K562 (cell line): ENCODE measurements around the gene MLLT1. TPM values are rescaled to one million over a fixed set of nuclear protein-coding genes. Genes with fewer than 3 reads are reported as not detected.

Experiments used
- ATAC-seq: fragments of 200-7000 bp; cut with Tn5 transposase; 3 replicates; pipeline ENCODE4 v1.9.1; 2020; ENCODE audit warnings: moderate library complexity
- BruUV-seq: library from RNA; stranded (reverse); fragments of 400-500 nt; replicated peaks from 2 replicates; lab custom pipeline; 2021; lab: Mats Ljungman, UMichigan
- CTCF ChIA-PET: fragments of 300-600 bp; formaldehyde crosslinking; extraction: SDS; loops from one replicate; lab custom pipeline; 2021; ENCODE audit warnings: low intra/inter-chr PET ratio; lab: Yijun Ruan, JAX
- POLR2A ChIA-PET: fragments of 300-600, 350-650 bp; sonication (Branson Sonifier 250); formaldehyde crosslinking; extraction: SDS; loops from one replicate; lab custom pipeline; 2021; ENCODE audit warnings: antibody characterized with exemption, inconsistent platforms; lab: Yijun Ruan, JAX
- DNase-seq, 4 experiments: peaks; one replicate each; pipeline versions ENCODE4 v3.0.0 to v3.0.0-alpha.2; 2011 to 2018; ENCODE audit warnings: low spot score in 3 of 4, mixed read lengths in 3 of 4; ENCODE audit errors: extremely low read depth in 1 of 4
- FAIRE-seq: peaks from 2 replicates; lab custom pipeline; 2011; peaks lifted over from hg19 to GRCh38; lab: Jason Lieb, UNC
- H2AFZ ChIP-seq: 2 replicates; pipeline ENCODE4 v1.6.0; 2011; ENCODE audit warnings: low read depth, low read length, control low read depth, inconsistent platforms
- H3K27ac ChIP-seq: fragments of 200-600 bp; 3 replicates; pipeline ENCODE4 v1.8.0; 2011; ENCODE audit warnings: low read depth, mild to moderate bottlenecking, control low read depth, inconsistent platforms, low read length, moderate library complexity, mixed read lengths; ENCODE audit errors: extremely low read depth
- H3K27me3 ChIP-seq, 2 experiments: fragments of 300-600 bp in 1 of 2; 2 replicates in 1 of 2; 3 replicates in 1 of 2; pipeline versions ENCODE4 v1.6.0 to v1.8.0; 2011; ENCODE audit warnings: inconsistent platforms in 2 of 2, low read length in 2 of 2, mild to moderate bottlenecking in 1 of 2, mixed read lengths in 1 of 2, moderate library complexity in 1 of 2; ENCODE audit not compliant: control insufficient read depth in 2 of 2, insufficient read depth in 2 of 2
- H3K36me3 ChIP-seq: fragments of 300-600 bp; 3 replicates; pipeline ENCODE4 v1.8.0; 2011; ENCODE audit warnings: mild to moderate bottlenecking, low read length, inconsistent platforms; ENCODE audit not compliant: control insufficient read depth, insufficient read depth
- H3K4me1 ChIP-seq, 2 experiments: fragments of 200-600 bp in 1 of 2; replicated peaks in 1 of 2; 2 replicates in 1 of 2; 3 replicates in 1 of 2; pipeline versions ENCODE4 v1.5.1 to v1.8.0; 2011; ENCODE audit warnings: inconsistent platforms in 2 of 2, low read length in 2 of 2, mild to moderate bottlenecking in 1 of 2, mixed read lengths in 1 of 2, moderate library complexity in 1 of 2; ENCODE audit not compliant: control insufficient read depth in 2 of 2, insufficient read depth in 2 of 2
- H3K4me2 ChIP-seq: 2 replicates; pipeline ENCODE4 v1.6.1; 2011; ENCODE audit warnings: low read length, control low read depth, inconsistent platforms, mixed read lengths; ENCODE audit not compliant: insufficient read depth
- H3K4me3 ChIP-seq: fragments of 200-600 bp; sonication (generic), shearing (Covaris generic); 2 replicates; pipeline ENCODE4 v1.5.1; 2016; ENCODE audit warnings: control low read depth, inconsistent platforms
- H3K79me2 ChIP-seq: fragments of 200-600 bp; 3 replicates; pipeline ENCODE4 v1.8.0; 2011; ENCODE audit warnings: low read length, inconsistent platforms; ENCODE audit not compliant: control insufficient read depth, insufficient read depth
- H3K9ac ChIP-seq, 2 experiments: 2 replicates each; pipeline versions ENCODE4 v1.6.0 to v1.6.1; 2011; ENCODE audit warnings: low read depth in 2 of 2, low read length in 2 of 2, control low read depth in 1 of 2, inconsistent platforms in 1 of 2, mild to moderate bottlenecking in 1 of 2, mixed read lengths in 1 of 2; ENCODE audit not compliant: insufficient read depth in 1 of 2
- H3K9me1 ChIP-seq: one replicate; pipeline ENCODE4 v1.6.0; 2011; ENCODE audit warnings: inconsistent platforms, mild to moderate bottlenecking, low read length, moderate library complexity; ENCODE audit not compliant: control insufficient read depth, insufficient read depth
- H3K9me3 ChIP-seq: replicated peaks from 2 replicates; pipeline ENCODE4 v1.5.1; 2011; ENCODE audit warnings: low read depth, low read length, inconsistent platforms; ENCODE audit not compliant: control insufficient read depth, insufficient read depth
- H4K20me1 ChIP-seq: replicated peaks from 2 replicates; pipeline ENCODE4 v1.6.1; 2011; ENCODE audit warnings: low read length, inconsistent platforms, mixed read lengths; ENCODE audit not compliant: control insufficient read depth, insufficient read depth
- MEF2A ChIP-seq: IDR thresholded peaks from 2 replicates; pipeline ENCODE4 v1.6.1; 2011; ENCODE audit warnings: low read depth, mild to moderate bottlenecking, low read length, moderate library complexity; ENCODE audit not compliant: control insufficient read depth
- NFE2 ChIP-seq: IDR thresholded peaks from 2 replicates; pipeline ENCODE4 v1.6.1; 2014; ENCODE audit warnings: antibody characterized with exemption, low read depth
- PML ChIP-seq: IDR thresholded peaks from 2 replicates; pipeline ENCODE4 v1.6.1; 2012; ENCODE audit warnings: low read length, inconsistent platforms
- WHSC1 ChIP-seq: IDR thresholded peaks from one replicate; pipeline ENCODE4 v1.6.1; 2012; ENCODE audit warnings: low read length, control low read depth, inconsistent platforms
- WGBS: fragments of 100-300 bp; shearing (Covaris generic); methylation state at CpG from one replicate; pipeline ENCODE4 v1.1.6; 2016; ENCODE audit warnings: low coverage, mixed read lengths; ENCODE audit not compliant: insufficient coverage; ENCODE audit errors: missing lambda C conversion rate; 5-methylcytosine and 5-hydroxymethylcytosine counted together
- in situ Hi-C: fragments of 300-500 bp; cut with MboI; formaldehyde crosslinking; loops from 4 replicates; pipeline ENCODE4 v1.15.0; 2018; ENCODE audit warnings: inconsistent platforms, mixed read lengths
- intact Hi-C: fragments of 100-400 bp; cut with micrococcal nuclease; formaldehyde crosslinking; loops from 2 replicates; pipeline ENCODE4 v1.14.2; 2022
- polyA plus RNA-seq, 8 experiments: library from polyadenylated mRNA; depleted of rRNA in 4 of 8; stranded (reverse) in 5 of 8; unstranded in 3 of 8; fragments of >200 nt; fragmentation: Nextera tagmentation in 2 of 8; fragmentation: Illumina TruSeq in 1 of 8; extraction: Ambion mirVana in 2 of 8; extraction: Trizol in 1 of 8; gene quantifications; 2 replicates each; pipeline versions ENCODE4 v1.2.1 to v1.2.3, GENCODE V29; 2011 to 2014; ENCODE audit warnings: inconsistent platforms in 1 of 8, missing spikeins in 1 of 8
- total RNA-seq, 7 experiments: library from RNA; depleted of rRNA in 6 of 7; stranded (reverse); fragments of >200 nt in 6 of 7; fragmentation: Illumina TruSeq in 2 of 7; extraction: Trizol in 2 of 7; gene quantifications; 2 replicates each; pipeline versions ENCODE4 v1.2.1 to v1.2.3, GENCODE V29; 2011 to 2021; ENCODE audit warnings: low replicate concordance in 1 of 7
- TF ChIP-seq, protein P1 (sequence below): fragments of 450-650 bp; formaldehyde crosslinking; IDR thresholded peaks from 2 replicates; pipeline ENCODE4 v1.4.0; 2022; ENCODE audit warnings: mild to moderate bottlenecking, moderate library complexity
- TF ChIP-seq, protein P2 (sequence below): fragments of 250-450 bp; sonication (Bioruptor Pico); IDR thresholded peaks from 2 replicates; pipeline ENCODE4 v1.5.0; 2021; ENCODE audit warnings: mild to moderate bottlenecking, moderate library complexity
- TF ChIP-seq, protein P3 (sequence below): fragments of 250-450 bp; sonication (Bioruptor Pico); IDR thresholded peaks from 2 replicates; pipeline ENCODE4 v1.5.1; 2021; ENCODE audit warnings: mild to moderate bottlenecking

MLLT1 gene
- total and polyA plus RNA-seq, 9 of the 15 experiments (the other 6 are each of a cell fraction or from before 2014, with no cell fraction given), result 0.23 to 63.5 (median 15.4) TPM

DNA sequence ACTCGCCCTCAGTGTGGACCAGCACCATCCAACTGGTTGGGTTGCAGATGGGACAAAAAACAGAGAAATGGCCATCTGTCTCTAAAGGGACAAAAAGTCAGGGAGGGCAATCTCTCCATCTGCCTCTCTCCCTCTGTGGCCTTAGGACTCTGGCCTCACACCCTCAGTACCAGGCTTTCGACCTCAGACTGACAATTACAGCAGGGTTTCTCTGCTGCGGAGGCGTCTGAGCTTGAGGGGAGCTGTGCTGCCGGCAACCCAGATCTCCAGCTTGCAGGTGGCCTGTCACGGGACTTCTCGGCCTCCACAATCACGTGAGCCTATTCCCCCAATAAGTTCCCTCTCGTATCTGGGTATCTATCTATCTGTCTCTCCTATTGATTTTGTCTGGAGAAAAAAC lies 27.7 kb downstream of the MLLT1 start:
- intact Hi-C loops (no loop called here), in situ Hi-C loops (no loop called here)
- ATAC-seq (no peak), FAIRE-seq (no peak), DNase-seq (no peak)
- Histone ChIP-seq H4K20me1 (no peaks in the 10 kb centered on the region; the same call in 1 of the 2 replicates), H3K4me1 (0 out of 5 replicates have a peak, but pooled peaks cover 0 to 3% of the 10 kb centered on the region in 2 experiments), H3K4me3 (no peak overlapping the region), H3K27me3 (no peaks in the 10 kb centered on the region), H3K4me2 (no peak overlapping the region), H3K79me2 (peaks cover 84% of the 10 kb centered on the region), H3K9me3 (no peaks in the 10 kb centered on the region), H3K9me1 (peaks cover 3% of the 10 kb centered on the region), H3K9ac (peak overlapping the region in 1 of 2 experiments; percentile 1; a peak in 1 of 4 replicates), H2AFZ (no peak overlapping the region), H3K27ac (no peak overlapping the region), H3K36me3 (peaks cover 42% of the 10 kb centered on the region; the same call in 2 of the 3 replicates)
- POLR2A ChIA-PET, result no interaction called here
- CTCF ChIA-PET, result no interaction called here
- BruUV-seq, result no TSS peak
- WGBS, result 89% methylated on average over 8 of the region's 9 CpGs
- TF ChIP-seq, protein P1, sequence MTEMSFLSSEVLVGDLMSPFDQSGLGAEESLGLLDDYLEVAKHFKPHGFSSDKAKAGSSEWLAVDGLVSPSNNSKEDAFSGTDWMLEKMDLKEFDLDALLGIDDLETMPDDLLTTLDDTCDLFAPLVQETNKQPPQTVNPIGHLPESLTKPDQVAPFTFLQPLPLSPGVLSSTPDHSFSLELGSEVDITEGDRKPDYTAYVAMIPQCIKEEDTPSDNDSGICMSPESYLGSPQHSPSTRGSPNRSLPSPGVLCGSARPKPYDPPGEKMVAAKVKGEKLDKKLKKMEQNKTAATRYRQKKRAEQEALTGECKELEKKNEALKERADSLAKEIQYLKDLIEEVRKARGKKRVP (CRISPR knock-in tag), result no peak
- TF ChIP-seq PML (no peak), WHSC1 (no peak), NFE2 (no peak), MEF2A (no peak)
- TF ChIP-seq, protein P2, sequence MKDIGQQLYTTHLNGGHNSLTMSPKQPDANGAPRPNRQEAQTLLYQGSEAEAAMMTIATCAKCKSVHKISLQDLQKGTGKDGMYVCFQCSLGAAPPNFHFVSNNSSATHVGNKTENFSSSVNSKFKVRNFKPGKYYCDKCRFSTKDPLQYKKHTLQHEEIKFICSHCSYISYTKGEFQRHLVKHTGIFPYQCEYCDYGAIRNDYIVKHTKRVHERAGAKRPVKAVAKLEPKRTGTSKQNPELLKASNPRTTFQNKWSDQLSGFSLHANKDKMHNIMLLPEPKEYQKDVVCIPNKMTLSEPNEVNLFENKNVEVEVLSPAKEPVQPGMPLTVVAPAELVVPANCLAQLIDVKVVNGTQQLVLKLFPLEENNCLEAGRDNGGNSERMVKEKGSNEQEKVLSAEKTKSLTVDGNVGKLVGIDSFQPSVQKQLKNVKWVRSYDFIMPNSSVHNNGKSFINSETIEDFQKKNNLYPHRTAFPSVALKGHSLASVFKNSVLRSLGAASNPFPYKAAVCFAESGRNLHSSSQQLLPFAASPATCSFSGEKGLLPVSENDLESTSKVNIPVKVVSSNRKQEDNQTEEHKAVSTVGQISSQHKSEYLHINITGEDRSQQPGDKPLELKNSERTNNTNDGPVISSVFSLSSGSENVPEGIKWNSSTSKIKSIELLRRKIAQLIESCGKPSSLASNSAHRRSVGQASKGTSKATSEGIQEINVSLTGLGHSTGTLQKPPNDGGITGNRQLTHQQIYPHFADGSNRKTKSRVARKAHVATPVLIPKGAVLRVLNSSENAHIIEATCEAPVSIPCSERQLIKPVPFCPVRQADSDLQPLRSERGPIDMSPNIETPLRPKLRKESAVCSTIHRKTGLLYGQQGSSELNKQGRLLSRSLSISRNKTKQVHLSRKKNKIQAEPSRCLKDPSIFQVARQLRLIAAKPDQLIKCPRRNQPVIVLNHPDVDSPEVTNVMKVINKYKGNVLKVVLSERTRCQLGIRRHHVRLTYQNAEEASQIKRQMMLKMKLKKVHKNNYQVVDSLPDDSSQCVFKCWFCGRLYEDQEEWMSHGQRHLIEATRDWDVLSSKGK (CRISPR knock-in tag), result no peak
- TF ChIP-seq, protein P3, sequence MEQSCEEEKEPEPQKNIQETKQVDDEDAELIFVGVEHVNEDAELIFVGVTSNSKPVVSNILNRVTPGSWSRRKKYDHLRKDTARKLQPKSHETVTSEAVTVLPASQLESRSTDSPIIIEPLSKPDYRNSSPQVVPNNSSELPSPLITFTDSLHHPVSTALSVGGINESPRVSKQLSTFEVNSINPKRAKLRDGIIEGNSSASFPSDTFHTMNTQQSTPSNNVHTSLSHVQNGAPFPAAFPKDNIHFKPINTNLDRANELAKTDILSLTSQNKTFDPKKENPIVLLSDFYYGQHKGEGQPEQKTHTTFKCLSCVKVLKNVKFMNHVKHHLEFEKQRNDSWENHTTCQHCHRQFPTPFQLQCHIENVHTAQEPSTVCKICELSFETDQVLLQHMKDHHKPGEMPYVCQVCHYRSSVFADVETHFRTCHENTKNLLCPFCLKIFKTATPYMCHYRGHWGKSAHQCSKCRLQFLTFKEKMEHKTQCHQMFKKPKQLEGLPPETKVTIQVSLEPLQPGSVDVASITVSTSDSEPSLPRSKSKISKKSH (CRISPR knock-in tag), result no peak
